ENCODE measurements around the gene ELFN1.
"Not testable (repeated sequence)": the region's sequence is repeated elsewhere in the genome, so short reads cannot be mapped to it uniquely, and the experiment has no call there.

ELFN1 gene

DNA sequence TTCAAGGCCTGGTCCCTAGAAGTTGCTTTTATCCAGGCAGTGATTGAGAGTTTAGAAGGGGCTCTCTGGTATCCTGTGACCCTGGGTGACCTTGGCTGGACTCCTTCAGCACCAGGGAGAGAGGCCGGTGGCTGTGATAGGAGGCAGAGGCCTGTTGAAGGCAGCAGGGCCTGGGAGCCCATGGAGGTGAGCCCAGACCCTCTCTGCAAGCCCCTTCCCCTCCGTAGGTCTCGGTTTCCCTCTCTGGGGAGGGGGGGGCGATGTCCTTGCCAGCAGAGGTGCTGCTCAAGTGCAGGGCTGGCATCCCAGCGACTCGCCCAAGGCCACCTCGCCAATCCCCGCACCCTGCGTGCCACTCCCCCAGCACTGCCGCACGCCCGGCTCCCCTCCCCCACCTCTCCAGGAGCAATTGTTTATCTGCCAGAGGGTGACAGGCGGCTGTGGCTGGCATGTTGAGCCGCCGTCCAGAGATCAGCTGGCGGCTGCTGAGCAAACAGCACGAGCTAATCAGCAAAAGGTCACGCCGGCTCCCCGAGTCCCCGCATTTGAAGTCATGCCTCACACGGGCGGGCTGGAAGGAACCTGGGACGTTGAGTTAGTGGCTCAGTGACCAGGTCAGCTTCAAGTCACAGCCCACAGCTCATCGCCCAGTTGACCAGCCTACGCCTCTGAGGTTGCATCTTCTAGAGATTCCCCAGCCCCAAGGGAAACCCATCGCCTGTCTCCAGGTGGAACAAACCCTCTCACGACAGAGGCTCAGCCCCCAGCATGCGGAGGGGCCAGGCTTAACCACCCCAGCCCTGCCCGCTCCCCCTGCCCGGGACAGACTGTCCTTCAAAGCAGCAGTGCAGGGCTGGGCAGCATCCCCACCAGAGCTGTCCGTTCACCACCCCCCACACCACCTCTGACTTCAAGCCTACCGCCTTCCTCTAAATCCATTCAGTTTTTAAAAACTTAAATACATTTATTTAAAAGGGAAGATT is 43.7 kb downstream of the ELFN1 start:
- DNase-seq = no peak

DNA sequence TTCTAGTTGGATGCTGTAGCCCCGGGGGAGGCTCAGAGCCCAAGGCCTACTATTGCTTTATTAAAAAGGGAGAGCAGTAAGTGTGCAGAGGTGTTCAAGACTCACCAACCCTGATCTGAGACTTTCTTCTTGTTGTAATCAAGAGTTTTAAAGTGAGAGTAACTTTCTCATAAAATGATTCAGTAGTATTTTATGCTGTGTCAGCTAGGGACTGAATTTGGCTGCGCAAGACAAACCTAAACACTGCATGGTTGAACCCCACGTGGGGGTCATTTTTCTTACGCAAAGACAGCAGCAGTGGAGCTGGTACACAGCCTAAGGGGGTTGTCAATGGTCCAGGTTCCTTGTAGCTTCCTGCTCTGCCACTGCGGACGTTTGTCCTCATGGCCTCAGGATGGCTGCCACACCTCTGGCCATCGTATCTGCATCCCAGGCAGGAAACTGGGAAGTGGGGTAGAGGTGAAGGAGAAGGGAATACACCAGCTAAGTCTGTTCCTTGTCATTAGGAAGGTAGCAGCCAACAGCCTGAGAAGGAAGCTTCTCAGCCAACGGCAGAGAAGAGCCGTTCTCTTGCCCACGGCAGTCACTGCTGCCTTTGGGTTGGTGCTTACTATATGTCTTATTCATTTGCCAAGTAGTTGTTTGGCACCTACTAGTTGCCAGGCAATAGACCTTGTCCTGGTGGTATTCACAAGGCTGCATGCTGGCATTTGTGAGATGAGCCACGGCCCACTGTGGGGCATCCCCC is 44.7 kb downstream of the ELFN1 start:
- no peak for DNase-seq

DNA sequence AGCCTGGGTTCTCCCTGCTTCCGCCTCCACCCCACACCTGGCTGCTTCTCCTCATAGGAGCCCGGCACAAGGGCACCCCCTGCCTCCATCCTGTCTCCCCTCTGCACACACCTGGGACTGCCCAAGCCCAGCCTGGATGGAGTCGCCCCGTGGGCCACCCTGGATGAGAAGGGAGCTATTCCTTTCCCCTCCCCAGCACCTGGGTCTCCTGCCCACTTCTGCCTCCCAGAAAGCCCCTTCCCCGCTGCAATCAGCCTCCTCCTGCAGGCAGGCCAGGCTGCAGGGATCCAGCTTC is 45.2 kb downstream of the ELFN1 start:
- no peak for DNase-seq

DNA sequence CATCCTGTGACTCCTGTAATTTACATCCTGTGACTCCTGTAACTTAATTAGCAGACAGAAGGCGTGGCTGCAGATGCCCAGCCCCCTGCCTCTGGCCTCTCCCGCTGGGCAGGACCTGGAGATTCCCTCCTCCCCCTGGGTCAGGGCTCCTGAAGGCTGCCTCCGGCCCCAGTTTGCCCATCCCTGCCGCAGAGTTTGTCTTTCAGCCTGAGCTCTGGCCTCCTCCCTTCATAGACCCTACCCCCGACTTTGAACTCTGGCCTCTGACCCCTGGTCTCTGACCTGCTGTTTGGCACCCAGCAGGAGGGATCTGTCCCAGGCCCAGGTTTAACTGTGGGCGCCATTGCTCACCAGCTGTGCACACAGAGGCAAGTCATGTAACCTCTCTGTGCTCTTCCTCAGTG is 45.6 kb downstream of the ELFN1 start:
- no peak for DNase-seq

DNA sequence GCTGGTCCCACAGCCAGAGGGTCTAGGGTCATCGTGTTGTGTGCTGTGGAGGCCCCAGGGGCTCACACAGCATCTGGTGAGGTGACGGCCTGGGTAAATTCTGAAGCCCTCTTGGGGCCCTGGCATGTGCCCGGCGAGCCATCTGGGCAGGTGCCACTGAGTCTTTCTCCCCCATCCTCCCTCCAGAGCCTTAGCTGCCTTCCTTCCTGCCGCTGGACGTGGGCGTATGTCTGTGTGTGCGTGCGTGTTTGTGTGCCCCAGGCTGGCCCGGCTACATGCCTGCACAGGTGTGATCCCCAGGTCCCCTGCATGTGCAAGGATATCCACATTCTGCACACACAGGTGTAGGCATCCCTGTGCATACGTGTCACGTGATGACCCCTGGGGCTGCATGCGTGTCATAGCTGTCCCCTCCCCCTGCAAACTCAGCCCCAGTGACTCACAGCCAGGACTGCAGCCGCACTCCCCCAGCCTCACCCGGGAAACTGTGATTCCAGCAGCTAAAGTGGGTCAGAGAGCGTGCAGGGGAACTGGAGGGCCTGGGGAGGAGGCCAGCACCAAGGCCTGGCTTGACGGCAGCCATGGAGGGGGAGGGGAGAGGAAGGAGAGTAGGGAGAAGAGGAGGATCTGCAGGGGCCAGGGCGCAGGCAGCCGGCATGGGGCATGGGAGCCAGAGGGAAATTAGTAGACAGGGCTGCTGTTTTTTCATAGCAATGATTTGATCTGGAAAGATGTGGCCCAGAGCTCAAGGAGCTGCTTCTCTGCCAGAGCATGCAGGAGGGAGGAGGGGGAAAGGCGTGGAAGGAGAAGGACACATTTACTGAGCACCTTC is 46.4 kb downstream of the ELFN1 start:
- DNase-seq = peak; percentile 8

DNA sequence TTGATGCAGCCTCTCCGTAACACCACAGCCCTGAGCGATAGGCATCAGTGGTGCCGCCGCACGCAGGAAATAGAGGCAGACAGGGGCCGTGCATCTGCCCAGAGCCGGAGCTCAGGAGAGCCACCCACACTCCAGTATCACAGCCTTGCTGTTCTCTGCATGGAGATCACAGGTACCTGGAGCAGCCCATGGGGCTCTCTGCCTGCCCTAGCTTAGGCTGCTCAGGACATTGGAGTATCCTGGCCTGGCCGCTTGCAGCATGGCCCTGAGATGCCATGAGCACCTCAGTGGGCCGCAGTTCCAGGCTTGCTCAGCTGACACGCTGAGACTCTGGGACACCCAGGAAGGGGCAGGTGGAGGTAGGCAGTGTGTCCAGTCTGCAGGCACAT is 47.0 kb downstream of the ELFN1 start:
- DNase-seq = no peak

DNA sequence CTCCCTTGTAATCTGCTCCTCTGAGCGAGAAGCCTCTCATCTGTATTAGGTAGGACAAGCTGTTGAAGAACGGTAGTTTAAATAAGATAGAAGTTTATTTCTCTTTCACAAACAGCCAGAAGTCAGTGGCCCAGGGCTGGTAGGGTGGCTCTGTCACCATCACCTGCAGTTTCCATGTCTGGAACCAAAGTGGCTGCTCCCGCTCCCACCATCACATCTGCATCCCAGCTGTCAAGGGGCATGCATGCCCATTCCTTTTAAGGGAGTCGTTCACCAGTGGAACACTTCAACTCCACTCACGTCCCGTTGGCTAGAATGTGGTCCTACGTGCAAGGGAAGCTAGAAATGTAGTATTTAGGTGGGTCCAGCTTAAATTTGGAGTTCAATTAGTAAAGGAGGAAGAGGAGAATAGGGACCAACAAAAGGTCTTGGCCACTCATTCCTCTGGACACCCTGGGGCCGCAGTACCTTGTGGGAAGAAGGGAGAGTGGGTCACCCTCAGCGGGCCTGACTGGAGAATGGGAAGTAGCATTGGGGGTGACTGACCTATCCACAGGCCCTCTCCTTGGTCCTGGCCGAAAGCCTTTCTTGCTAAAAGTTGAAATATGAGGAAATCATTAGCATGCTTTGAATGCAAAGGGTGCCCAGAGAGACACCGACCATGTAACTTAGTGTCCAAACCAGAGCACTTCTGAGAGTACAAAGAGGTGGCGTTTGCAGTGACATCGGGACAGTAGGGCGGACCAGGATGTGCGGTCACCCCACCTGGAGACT is 48.0 kb downstream of the ELFN1 start:
- DNase-seq = no peak

DNA sequence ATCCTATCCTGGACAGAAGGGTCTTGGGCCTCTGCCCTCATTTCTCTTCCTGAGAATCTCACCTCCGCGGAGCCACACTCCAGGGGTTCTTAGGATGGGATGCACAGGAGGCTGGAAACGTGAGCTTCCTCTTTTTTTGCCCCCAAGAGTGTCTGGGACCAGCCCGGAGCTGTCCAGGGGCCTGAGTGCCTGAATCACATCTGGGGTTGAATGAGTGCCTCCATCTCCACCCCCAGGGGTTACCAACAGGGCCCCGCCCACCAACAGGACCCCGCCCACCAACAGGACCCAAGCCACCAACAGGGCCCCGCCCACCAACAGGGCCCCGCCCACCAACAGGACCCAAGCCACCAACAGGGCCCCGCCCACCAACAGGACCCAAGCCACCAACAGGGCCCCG is 48.8 kb downstream of the ELFN1 start:
- DNase-seq = not testable (repeated sequence)

DNA sequence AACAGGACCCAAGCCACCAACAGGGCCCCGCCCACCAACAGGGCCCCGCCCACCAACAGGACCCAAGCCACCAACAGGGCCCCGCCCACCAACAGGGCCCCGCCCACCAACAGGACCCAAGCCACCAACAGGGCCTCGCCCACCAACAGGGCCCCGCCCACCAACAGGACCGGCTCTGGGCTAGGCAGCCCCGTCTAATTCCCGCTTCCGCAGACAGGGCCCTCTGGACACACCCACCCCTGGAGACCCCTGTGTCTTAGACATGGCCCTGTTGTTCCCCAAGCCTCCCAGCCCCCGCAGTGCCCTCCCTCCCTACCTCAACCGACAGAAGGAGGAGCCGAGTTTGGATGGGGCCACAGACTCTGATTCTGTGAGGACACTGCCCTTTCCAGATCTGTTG is 49.2 kb downstream of the ELFN1 start:
- DNase-seq = not testable (repeated sequence)

DNA sequence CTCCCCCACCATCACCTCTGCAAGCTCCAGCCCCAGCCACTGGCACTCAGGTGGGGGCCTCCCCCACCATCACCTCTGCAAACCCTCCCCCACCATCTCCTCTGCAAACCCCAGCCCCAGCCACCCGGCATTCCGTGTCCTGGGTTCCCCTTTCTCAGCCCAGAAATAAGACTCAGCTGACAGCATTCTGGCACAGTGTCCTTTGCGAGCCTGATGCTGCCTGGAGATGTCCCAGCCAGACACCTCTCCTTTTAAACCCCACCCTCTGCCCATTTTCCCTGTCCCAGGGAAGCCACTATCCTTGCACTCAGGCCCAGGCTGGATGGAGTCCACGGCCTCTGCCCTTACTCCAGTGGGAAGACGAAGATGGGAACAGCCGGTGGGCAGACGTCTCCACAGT is 49.8 kb downstream of the ELFN1 start:
- DNase-seq = no peak

DNA sequence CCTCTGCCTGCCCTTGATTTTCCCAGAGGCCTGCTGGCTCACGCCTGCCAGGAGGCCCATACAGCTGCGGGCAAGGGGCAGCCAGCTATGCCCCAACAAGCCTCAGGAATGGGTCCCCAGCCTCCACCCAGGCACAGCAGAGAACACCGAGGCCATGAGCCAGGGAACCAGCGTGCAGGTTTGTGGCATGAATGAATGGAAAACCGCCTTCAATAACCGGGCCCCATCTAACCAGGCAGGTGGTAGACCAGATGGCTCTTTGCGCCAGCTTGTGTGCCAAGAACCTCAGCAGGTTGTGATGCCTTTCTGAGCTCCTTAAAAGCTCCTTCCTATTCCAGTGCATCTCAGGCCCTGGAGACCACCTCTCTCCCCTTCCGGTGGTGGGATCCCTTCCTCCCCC is 50.2 kb downstream of the ELFN1 start:
- DNase-seq = no peak

DNA sequence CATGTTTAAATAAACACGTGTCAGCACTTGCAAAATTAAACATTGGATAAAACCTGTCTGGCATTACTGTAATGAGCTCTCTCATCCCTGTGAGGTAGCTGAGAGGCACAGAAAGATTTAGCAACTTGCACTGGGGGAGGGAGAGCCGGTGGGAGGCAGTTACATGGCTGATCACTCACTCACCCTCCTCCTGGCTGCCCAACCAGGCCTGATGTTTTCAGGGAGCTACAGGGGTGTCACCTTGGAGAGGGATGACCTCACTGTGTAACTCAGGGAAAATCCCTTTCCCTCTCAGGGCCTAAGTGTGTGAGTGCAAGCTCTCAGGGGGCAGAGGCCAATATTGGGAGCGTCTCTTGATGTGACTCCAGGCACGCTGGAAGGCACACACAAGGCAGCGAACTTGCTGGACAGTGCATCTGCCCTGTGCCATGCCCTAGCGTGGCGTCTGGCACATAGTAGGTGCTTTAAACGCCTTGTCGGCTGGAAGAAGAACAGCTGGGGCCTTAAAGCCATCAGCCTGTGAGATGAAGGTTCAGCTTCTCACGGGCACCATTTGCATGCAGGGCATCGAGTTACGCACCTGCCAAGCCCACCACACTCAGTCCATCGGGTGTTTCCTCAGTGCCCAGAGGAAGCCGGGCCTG is 51.1 kb downstream of the ELFN1 start:
- DNase-seq = no peak

DNA sequence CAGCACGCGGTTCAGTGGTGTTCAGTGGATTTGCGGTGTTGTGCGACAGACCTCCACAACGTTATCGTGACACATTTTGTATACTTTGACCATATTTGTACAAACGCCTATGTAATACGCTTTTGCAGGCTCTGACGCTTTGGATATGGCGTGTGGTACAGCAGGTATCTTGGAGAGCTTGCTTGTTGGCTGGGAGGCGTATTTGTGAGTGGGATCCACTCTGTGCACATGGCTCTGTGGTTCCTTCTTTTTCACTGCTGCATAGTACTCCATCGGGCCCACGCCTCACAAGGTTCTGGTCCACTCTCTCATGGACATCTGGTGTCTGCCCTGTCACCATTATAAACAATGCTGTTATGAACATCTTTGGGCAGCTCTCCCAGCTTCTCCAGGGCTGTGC is 53.2 kb downstream of the ELFN1 start:
- DNase-seq = no peak

DNA sequence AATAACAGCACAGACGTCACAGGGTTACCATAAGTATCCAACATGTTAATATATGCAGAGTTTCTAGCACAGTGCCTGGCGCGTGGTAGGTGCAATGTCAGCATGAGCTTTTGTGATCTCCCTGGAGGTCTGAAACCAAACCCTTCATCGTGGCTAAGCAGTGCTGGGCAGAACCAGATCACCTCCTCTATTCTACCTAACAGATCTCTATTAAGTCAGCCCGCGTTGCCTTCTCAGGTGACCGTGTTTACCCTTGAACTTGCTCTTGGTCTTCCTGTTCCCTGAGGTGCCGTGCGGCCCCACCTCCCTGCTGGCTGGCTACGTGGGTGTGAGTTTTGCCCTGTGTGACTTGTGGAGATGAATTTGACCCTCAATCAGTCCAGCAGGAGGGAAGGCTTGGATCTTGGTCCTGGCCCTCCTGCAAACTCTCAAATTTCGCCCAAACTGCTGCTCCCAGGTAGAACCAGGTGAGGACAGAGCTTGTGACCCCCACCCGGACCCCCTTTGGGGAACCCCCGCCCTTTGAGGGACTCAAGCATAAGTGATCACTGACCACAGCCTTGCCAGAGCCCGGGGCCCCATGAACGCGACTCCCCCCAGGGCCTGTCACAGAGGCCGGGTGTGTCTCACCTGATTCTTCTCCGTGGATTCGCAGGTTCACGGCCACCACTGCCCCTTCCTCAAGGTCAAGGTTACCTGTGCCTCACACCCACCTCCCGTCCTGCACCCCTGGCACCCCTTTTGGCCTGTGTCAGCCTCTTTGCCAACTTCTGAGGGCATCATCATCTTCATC is 54.2 kb downstream of the ELFN1 start:
- DNase-seq = no peak

DNA sequence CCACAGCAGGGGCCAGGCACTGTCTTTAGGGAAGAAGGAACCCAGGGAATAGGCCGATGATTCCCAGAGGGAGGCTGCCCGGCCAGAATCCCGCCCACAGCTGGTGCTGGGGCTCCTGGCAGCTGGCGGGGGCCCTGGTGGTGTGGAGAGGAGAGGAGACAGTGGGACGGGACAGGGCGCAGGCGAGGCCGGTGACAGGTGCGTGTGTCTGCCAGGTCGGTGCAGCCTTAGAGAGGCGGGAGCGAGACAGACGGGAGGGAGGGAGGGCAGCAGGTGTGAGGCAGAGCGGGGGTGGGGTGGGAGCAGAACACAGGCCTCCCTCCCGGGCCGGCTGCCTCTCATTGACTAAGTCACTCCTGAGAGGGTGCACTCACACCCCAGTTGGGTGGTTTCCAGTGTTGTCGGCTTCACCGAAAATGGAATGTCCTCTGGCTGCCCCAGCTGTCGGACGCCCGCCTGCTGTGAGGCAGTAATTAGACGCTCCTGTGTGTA is 55.2 kb downstream of the ELFN1 start:
- no peak for DNase-seq

DNA sequence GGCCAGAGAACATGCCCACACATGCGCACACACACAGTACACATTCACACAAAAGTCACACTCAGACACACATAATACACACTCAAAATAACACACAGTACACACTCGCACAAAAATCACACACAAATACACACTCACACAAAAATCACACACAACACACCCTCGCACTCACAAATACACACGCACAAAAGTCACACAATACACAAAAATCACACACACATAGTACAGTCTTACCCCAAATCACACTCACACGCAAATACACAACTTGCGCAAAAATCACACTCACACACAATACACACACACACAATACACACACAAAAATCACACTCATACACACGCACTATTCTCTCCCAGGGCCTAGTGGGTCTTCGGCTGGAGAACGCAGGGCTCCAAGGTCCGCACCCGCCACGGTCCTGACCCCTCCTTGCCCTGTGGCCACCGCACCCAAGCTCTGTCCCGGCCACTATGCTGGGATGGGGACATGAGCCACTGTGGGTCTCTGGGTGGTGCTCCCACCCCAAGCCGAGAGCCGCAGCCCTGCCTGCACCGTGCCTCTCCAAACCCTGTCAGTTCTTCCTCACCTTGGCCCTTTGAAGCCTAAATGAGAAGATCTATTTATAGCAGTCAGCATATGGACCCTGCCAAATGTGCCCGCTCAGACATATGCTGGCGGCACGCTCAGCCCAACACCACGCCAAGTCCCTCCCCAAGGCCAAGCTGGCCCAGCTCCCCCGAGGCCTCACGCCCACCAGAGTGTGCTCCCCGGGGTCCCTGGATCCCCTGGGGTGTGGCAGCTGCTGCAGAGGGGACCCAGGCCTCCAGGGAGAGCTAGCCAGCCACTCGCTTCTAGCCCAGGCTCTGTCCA is 55.9 kb downstream of the ELFN1 start:
- no peak for DNase-seq

DNA sequence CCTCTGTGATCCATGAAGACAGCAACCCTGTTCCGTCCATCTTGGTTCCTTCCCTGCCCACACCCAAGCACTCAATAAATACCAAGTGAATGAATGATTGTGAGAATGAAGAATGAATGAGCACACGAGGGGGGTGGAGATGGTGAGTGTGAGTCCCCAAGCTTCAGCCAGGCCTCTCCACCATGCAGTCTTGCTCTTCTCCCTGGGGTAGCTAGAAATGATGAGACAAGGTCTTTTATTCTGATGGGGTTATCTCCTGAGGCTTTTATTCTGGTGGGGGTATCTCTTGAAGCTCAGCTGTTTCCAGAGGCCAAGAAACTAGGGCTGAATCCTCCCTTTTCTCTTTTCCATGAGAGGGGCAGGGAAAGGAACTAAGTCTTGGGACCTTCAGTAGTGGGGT is 57.0 kb downstream of the ELFN1 start:
- no peak for DNase-seq

DNA sequence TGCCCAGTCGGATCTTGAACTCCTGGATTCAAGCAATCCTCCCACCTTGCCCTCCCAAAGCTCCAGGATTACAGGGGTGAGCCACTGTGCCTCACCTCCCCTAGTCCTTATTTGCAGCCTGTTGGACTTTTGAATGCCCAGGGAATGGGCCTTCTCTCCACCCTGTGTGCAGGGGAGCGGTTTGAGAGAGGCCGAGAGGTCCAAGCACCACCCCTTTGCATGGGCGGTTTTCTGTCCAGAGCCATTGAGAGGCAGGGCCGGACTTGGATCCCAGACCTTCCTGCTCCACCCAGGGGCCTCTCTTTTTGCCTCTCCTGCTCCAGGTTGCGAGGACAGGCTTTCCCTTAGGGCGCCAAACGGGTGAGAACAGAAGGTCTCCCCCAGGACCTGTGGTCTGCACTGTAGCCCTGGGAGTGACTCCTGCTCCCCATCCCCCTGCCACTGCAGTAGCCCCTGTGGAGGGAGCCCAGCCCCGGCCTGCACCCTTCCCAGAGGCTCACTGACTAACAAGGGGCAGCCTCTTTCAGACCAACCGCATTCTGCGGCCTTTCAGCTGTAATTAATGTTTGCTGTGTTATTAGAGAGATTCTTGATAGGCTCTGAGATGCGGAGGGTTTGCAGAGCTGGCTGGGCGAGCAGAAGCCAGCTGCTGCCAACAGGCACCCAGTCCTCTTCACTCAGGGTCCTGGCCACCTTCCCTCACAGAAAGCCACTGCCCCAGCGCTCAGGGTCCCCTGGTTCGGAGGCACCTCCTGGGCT is 57.9 kb downstream of the ELFN1 start:
- DNase-seq = no peak

DNA sequence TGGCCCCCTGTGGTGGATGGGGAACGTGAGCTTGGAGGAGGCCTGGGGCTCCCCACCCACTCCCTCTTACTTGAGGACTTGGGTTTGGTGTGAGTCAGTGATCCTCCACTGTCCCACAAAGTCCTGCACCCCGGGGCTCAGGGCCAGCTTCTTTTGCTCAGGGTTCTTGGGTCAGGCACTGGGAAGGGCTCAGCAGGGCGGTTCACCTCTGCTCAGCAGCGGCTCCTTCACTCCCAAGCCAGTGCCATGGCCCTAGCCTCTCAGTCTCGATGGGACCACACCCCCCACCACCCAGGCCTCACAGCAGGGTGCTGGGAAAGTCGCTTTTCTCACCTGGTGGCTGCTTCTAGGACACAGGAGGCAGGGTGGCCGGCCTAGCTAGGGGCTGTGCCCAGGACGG is 59.1 kb downstream of the ELFN1 start:
- DNase-seq = no peak
